NCI-H2196 treated with DMSO at 0.1 percent for 48 hours (cell line): Measurements from ENCODE around the gene TRIB2.

Source experiments
- DNase-seq: peaks from one replicate; lab custom pipeline; 2025; ENCODE audit not compliant: unreplicated experiment; lab: John Stamatoyannopoulos, UW

Gene TRIB2

DNA sequence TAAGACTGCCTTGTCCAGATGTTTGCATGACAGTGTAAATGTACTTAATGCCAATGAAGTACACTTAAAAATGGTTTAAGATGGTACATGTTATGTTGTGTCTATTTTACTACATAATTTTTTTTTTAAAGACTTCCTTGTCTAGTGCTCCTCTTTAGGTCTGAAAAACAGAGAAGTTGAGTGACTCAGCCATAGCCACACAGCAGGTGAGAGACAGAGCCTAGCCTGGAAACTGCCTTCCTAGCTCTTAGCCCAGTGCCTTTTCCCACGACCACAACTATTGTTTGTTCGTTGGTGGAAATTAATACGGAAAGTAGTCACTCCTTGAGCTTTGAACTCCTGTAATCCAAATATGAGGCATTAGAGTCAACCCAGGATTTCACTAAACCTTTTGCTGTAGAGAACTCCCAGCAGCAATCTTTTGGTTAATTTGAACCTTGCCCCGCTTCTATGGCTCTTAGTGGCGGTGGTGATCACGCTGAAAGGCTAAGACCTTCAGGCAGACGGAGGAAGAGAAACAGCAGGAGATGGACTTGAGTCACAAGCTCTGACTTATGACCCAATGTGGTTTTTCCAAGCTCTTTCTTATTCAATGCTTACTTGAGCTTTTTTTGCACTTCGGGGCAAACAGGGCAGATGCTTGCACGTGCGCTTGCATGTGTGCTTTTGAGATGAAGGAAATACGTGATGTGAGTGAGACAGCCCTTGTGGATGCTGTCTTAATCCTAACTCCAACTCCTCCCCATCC lies 21.2 kb downstream of the TRIB2 start:
- DNase-seq, result no peak

DNA sequence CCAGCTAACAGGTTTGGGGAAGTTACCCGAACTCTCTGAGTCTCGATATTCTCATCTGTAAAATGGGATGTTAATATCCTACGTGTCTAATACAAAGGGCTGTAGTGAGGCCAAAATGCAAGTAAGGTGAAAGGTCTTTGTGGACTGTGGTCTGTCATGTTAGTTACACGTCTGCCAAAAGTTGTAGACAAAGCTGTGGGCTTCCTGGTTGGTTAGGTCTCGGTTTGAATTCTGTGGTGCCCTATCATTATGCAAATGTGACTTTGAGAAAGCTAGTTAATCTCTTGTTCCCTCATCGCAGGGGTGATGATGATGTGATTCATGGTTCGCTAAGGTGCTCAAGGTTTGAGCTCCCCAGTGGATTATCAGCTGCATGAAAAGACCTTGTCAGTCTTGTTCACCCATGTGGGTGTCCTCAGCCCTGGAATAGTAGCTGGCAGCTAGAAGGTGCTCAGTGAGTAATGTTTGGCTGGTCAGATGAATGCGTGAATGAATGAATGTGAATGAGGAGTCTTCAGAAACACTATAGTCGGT lies 23.1 kb downstream of the TRIB2 start:
- no peak for DNase-seq

DNA sequence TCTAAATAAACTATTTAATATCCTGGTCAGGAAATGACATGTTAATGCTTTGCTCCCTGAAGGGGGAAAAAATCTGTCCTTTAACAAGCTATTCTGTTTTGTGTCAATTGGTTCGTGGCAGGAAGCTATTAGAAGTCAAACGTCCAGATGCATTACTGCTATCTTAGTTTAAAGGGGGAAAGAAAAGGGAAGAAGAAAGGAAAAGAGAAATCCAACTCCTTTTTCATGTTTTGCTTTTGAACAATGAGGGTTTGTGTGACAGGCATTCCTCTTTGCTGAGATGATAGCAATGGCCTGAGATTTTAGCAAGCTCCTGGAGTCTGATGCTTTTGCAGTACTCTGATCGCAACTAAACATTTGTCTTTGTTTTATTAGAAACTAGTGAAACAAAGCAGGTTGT lies 24.6 kb downstream of the TRIB2 start:
- no peak for DNase-seq

DNA sequence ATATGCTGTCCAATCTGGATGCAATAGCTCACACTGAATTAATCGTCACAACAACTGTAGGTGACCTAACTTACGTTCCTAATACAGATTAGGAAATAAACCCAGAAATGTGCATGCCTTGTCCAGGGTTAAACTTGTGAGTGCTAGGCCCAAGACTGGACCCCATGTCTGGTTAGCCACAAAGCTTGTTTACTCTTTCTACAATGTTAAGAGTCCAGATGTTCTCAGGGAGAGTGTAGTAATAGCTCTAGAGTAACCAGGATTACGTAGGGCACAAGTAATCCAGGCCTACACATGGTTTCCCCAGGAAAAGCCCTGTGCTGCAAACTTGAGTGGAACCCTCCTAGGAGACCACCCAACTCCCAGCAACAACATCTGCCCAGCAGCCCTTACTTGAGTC lies 26.2 kb downstream of the TRIB2 start:
- DNase-seq, result no peak

DNA sequence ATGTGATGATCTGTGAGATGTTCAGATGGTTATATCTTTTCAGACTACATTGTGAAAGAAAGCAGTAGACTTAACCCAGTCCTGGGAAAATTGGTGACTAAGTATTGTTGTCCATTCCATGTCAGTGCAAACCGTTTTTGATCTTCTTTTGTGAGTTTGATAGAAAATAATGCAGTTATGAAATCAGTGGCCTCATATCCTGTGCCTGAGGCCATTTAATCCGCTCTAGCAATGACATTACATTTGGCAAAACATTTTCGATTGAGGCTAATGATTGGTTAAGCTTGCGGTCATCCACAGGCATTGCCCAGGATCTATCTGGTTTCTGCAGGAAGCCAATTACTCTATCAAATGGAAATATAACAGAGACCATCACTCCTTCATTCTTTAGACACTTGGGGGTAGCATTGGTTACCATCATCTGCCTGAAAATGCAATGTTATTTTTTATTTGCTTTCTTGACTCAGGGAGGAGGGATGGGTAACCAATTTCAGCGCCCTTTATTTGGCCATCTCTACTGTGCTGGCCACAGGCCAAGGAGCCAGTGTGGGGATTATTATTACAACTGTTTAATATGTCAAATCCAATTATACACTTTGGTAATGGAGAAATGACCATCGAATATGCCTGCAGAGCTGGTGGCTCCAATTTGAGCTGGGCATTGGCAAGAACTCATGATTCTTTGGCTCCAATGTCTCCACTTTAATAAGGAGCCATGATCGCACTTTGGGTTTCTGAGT lies 33.6 kb downstream of the TRIB2 start:
- no peak for DNase-seq

DNA sequence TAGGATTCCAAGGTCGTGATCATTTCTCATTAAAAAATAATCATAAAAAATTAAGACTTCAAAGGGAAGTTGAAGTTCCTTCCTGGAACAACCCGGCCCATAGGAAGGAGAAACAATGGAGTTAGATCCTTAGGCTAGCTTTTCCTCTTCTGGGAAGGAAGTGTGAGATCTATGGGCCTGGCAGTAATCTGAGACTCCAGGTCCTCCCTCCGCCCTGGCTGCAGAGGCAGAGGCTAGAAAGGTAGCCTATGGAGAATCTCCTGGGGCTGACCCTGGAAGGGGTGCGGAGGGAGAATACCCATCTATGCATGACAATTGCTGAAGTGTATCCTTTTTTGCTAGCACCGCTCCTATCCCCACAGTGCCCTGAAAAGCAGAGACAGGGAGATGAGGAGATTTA lies 37.9 kb downstream of the TRIB2 start:
- DNase-seq, result no peak

DNA sequence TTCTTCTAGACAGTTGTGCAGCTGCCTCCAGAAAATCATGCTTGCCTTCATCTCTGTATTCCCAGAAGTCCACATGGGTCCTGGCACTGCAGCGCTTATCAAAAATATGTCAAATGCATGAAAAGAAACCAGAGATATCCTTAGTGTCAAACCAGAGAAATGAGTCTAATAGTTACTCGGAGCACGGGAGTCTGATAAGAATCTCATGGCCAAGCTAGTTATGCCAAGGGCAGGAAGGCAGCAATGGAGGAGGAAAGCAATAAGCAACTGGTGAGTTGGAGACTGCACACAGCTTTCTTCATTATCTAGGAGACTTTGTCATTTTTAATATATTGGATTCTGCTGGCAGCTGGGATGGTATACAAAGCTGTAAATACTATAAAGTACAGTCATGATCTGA lies 38.6 kb downstream of the TRIB2 start:
- DNase-seq, result no peak

DNA sequence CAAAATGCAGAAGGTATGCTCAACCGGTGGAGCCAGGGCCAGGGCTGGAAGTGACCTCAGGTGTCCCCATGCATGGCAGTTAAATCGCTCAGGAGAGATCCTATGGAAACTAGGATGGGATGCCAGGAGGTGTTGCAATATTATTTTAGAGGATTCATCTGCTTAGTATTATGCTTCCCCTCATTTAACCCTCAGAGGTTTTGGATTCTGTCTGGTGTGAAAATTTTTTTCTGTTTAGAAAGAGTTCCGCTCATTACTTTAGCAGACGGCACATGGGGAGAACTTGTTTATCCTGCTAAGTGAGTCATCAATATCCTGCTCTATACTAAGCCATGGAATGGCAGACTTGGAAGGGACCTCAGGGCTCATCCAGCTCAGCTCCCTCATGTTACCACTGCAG lies 42.5 kb downstream of the TRIB2 start:
- DNase-seq, result no peak

DNA sequence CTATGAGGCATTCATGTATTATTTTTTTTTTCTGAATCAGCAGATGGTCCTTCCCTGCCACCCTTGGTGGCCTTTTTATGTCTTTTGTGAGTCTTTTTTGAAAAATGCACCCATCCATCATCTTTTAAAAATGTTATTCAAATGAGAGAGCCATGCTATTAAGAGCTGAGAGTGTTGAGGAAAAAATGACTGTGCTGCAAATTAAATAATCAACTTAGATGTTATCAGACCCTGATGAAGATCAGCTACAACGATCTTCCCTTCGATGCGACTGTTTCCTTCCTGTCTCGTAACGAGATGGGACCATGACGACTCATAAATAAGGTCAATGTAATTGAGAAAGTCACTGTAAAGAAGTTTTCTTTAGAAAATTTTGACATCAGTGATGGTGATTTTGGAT lies 44.4 kb downstream of the TRIB2 start:
- DNase-seq, result no peak

DNA sequence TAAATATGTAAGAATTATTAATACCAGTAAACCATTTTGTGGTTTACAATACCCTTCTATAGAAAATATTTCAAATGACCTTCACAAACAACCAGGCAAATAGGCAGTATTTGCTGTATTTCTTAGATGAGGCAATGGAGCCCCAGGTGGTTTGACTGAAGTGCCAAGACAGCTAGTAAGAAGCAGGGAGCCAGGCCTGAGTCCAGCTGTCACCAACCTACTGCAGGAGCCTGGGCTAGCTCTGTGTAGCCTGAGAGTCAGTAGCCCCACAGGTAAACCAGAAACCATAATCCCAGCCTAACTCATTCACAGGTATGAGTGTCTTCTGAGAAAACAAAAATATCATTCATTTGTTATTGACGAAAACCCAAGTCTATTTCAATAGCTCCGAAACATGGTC lies 45.6 kb downstream of the TRIB2 start:
- no peak for DNase-seq

DNA sequence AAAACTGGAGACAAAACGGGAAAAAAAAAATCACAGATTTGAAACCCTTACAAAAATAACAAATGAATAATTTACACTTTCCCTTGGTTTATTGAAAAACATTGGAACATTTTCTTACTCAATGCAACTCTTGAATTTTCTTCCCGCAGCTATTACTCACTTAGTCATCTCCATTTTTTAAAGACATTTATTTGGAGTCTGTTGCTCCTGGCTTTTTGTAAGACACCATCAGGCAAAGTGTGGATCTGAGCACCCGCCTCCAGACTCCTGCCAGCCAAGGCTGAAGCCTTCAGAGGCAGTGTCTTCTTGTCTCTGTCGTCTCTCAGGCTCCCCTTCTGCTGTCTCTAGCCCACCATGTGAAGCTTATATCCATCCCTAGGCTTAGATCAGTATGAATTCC lies 46.2 kb downstream of the TRIB2 start:
- no peak for DNase-seq

DNA sequence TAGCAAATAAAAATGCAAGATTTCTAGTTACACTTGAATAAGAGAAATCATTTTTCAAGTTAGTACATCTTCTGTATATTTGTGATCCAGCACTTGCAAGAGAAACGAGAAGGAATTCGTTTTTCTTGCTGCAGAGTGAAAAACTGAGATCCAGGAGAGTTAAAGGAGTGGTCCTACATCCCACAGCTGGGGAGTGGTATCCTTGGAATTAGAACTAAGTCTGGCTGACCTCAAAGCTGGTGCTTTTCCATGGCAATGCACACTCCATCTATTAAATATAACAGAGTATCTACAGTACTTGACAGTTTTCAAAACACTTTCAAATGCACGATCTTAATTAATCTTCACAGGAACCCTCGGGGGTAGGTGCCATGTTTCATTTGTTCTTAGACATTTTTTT lies 46.8 kb downstream of the TRIB2 start:
- DNase-seq, result no peak

DNA sequence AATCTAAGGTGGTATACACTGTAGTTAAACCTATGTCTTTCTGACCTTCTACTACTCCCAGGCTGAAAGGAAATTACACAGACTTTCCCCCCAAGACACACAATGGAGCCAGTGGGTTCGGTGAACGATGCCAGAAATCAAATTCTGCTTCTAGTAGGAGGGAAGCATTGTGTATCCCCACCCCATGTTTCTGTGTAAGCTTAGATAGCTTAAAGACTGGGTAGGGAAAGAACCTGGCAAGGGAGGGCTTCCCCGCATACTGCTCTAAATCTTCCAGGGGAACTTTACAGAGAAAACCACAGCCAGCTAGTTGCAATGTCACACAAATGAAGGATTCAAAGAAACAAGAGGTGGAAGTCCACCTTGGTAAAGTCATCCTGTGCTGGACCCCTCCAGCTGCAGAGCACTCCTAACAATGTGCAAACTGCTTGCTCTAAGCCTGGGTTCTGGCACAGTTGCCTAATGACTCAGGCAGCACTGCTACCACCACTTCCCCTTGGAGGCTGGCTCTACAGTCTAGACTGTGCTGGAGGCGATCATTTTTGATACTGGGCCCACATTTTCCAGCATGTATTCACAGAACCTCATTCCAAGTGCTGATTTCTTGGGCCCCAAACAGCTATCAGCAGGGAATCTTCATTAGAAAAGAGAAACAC lies 47.5 kb downstream of the TRIB2 start:
- no peak for DNase-seq

DNA sequence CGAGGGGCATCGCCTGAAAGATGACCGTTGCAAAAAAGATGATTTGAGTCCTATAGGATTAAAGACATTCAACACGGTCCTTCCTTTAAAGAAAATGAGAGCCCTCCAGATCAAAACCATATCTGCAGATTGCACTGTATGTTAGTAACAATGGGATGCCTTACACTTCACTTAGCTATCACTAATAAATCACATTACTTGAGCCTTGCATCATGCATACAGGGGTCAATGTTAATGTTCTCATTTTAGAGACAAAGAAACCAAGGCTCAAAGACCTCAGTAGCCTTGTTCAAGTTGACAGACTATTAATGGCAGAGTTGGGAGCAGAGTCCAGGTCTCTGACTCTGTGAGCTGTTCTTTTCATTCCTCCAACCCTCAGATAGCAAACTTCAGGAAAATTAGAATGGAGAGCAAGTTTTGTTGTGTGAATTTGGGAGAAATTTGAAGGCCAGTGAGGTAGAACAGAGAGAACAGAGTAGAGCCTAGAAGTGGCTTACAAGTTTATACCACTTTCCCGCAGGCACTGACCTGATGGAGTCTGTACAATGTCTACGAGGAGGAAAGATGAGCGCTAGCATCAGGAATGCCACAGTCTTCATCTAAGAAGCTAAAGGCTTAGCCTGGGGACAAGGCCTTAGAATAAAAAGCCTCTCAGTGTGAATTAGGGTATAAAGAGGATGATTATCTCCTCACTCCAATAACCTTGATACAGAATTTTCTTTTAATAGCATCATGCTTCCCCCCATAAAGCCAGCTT lies 48.3 kb downstream of the TRIB2 start:
- DNase-seq, result no peak

DNA sequence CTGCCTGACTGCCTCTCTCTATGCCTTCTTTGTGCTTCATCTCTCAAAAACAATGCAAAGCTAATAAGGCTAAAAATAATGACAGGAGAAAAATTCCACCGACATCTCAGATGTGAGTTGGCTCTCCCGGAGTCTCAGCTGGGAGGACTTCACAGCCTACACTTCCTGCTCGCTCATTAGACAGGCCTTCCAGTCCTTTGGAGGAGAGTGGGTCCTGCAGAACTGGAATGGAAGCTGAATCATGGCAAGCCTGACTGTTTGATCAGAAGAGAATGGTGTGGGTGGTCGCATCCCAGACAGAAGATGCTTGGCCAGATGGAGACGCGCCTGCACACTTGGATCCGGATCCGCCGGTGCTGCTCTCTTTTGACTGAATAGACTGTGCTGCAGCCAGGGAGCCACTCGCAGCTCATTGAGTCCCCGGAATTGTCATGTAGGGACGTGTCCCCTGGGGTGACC lies 49.7 kb downstream of the TRIB2 start:
- no peak for DNase-seq

DNA sequence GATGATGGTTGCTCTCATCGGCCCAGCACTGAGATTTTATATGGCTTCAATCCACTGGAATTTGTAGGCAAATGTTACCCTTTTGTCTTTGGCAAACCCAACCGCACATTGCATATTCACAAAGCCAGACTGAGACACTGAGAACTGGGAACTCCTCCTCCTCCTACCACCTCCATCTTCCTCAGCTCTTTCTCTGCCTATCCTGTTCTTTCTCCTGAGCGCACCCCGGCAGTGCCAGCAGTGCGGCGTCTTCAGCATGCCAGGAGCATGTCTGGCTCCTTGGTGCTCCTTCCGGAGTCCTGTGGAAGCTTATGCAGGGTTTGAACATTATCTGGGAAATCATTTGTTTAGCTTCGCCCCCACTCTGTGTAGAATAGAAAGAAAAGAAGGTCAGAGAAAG lies 50.8 kb downstream of the TRIB2 start:
- no peak for DNase-seq

DNA sequence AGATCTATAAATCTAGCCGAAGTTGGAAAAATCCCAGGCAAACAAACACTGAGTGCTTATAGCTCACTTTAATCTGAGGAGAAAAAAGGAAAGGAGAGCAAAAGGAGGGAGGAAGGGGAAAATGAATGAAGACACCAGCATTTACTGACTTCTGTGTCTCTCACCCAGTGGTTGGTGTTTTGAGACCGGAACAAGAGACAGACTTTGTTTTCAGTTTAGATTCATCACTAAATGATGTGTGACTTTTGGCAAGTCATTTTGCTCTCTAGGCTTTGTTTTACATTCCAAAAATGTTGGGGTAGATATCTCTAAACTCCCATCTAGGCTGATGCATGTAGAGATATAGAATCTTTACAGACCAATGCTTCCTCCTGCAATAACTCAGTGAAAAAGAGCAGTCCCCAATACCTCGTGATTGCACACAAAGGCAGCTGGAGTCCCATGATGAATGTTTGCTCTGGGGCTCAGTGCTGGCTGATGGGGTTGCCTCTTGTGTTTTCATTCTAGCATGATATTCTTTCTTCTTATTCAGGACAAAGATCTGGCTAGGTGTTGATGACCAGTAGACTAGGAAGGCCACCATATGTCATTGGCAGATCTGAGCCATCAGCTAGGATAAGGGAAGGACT lies 51.4 kb downstream of the TRIB2 start:
- DNase-seq, result no peak

DNA sequence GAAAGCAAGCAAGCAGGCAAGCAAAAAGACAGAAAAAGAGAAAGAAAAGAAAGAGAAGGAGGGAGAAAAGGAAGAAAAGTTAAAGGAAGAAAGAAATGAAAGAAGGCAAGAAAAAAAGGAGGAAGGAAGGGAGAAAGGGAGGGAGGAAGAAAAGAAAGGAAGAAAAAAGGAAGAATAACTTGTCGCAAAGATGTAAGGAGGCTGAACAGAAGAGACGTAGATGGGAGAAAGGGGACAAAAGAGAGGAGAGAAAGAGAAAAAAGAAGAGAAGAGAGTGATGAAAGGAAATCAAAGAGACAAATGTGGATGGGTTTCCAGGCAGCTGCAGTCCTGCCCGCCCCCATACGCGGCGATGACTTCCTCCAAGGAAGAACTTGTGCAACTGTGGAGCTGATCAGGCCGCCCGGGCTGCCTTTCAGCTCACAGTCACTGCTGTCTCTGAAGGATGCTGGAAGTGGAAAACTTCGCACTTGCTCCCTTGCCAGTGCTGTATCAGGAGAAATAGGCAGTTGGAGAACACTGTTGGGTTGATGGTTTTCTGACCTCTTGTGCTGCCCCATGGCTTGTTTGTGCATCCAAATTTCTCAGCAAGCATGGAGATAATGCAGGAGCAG lies 52.9 kb downstream of the TRIB2 start:
- no peak for DNase-seq

DNA sequence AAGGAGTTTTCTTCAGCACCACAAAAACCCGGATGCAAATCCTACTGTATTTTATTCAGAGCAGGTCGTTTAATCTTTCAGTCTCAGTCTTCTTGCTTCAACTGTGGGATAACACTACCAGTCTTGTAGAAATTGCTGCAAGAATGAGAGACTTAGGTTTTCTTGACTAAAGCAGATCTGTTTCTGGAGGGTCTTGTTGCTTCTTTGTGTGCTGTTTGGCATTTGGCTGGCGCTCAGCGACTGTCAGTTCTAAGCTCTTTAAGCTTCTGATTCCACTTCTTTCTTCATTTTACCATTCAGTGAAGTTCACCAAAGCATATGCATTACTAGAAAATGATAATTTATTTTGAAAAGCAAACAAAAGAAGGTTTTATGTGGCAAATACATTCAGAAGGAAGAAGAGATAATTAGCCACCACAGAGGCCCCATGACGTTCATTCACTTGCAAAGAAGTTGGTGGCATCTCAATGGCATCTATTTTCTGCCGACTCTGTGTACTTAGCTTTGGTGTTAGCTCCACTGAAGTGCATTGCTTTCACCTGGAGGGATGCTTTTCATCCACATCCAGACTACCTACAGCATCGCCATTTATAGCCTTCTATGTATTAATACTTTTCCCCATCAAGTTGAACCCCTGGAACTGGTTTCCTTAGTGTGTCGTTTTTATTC lies 53.7 kb downstream of the TRIB2 start:
- DNase-seq, result no peak

DNA sequence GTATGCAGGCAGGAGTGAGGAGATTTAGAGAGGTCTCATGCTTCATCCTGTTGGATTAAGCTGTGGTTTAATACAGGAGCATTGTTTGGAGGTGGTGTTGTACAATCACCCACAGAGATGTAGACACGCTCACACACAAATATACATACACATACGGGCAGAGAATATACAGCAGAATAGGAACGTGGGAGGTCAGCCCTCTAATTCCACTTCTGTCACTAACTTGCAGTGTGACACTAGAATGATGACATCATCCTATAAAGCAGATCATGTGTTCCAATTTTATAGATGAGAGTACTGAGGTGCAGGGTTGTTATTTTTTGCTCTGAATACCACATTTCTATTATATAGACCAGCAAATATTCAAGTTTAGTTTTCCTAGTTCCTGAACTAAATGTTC lies 54.4 kb downstream of the TRIB2 start:
- no peak for DNase-seq
